CD8-positive, alpha-beta memory T cell (primary cell): ENCODE data around the gene ZDHHC18. TPM values are rescaled to one million over a fixed set of nuclear protein-coding genes. Genes with fewer than 3 reads are reported as not detected.
A peak's percentile ranks its signal among the peaks of the same experiment; 100 is the strongest.

Source experiments
- CTCF ChIA-PET: fragments of 350-600 bp; sonication (Branson Sonifier 250); formaldehyde crosslinking; loops from one replicate; lab custom pipeline; 2021; ENCODE audit warnings: antibody characterized with exemption; lab: Charles Lee
- POLR2A ChIA-PET: fragments of 350-600 bp; sonication (Branson Sonifier 250); formaldehyde crosslinking; loops from one replicate; lab custom pipeline; 2021; ENCODE audit warnings: antibody characterized with exemption; lab: Charles Lee
- DNase-seq, 5 donors: peaks; one replicate each; pipeline versions ENCODE4 v3.0.0 to v3.0.0-alpha.2; 2020 to 2022; ENCODE audit warnings: mixed read lengths in 1 of 5
- H3K27ac ChIP-seq: one replicate; pipeline ENCODE4 v1.7.0; 2013; ENCODE audit warnings: low read depth, mild to moderate bottlenecking, low read length, moderate library complexity
- H3K27me3 ChIP-seq: 2 replicates; pipeline ENCODE4 v1.7.0; 2013; ENCODE audit warnings: low read length, mild to moderate bottlenecking; ENCODE audit not compliant: insufficient read depth, poor library complexity, severe bottlenecking
- H3K36me3 ChIP-seq: 2 replicates; pipeline ENCODE4 v1.7.0; 2013; ENCODE audit warnings: mild to moderate bottlenecking, low read length, moderate library complexity; ENCODE audit not compliant: insufficient read depth
- H3K4me1 ChIP-seq: 2 replicates; pipeline ENCODE4 v1.7.0; 2013; ENCODE audit warnings: mild to moderate bottlenecking, low read length, moderate library complexity; ENCODE audit not compliant: insufficient read depth
- H3K4me3 ChIP-seq: 2 replicates; pipeline ENCODE4 v1.7.0; 2013; ENCODE audit warnings: mild to moderate bottlenecking, low read length
- H3K9me3 ChIP-seq: 2 replicates; pipeline ENCODE4 v1.7.0; 2013; ENCODE audit warnings: mild to moderate bottlenecking, low read length
- H3K27ac Mint-ChIP-seq, 8 donors: one replicate each; pipeline ENCODE4 v1.8.0; 2020 to 2021; ENCODE audit warnings: mixed read lengths in 8 of 8, mild to moderate bottlenecking in 6 of 8, inconsistent platforms in 3 of 8, moderate library complexity in 3 of 8
- H3K27me3 Mint-ChIP-seq, 2 donors: one replicate each; pipeline ENCODE4 v1.8.0; 2020 to 2021; ENCODE audit warnings: mixed read lengths in 2 of 2, mild to moderate bottlenecking in 1 of 2, moderate library complexity in 1 of 2
- H3K36me3 Mint-ChIP-seq, 3 donors: one replicate each; pipeline ENCODE4 v1.8.0; 2020 to 2021; ENCODE audit warnings: mixed read lengths in 3 of 3, inconsistent platforms in 1 of 3, mild to moderate bottlenecking in 1 of 3
- H3K4me1 Mint-ChIP-seq, 3 donors: one replicate each; pipeline ENCODE4 v1.8.0; 2020 to 2021; ENCODE audit warnings: mixed read lengths in 3 of 3, inconsistent platforms in 1 of 3, mild to moderate bottlenecking in 1 of 3
- H3K4me3 Mint-ChIP-seq, 7 donors: one replicate each; pipeline ENCODE4 v1.8.0; 2020 to 2021; ENCODE audit warnings: mixed read lengths in 7 of 7, mild to moderate bottlenecking in 6 of 7, moderate library complexity in 4 of 7, inconsistent platforms in 2 of 7
- H3K9me3 Mint-ChIP-seq, 5 donors: one replicate each; pipeline ENCODE4 v1.8.0; 2020 to 2022; ENCODE audit warnings: mixed read lengths in 5 of 5, mild to moderate bottlenecking in 3 of 5, moderate library complexity in 2 of 5, inconsistent platforms in 1 of 5
- polyA plus RNA-seq: library from polyadenylated mRNA; unstranded; fragments of 300-500 nt; fragmentation: Illumina TruSeq; gene quantifications from one replicate; pipeline ENCODE4 v1.2.3, GENCODE V29; 2021
- total RNA-seq, 2 experiments: library from RNA; stranded (reverse); gene quantifications; one replicate each; pipeline ENCODE4 v1.2.3, GENCODE V29; 2021

The ZDHHC18 gene
- total and polyA plus RNA-seq, 3 experiments from 2014 or later = 21.7 to 66.0 (median 61.5) TPM

GRCh38 chr1:26888231-26888630, 61.7 kb downstream of the ZDHHC18 start:
- H3K27ac ChIP-seq = no peak overlapping the region
- DNase-seq = no peak
- peaks cover 11 to 80% (median 16%) of the 10 kb centered on the region in 3 donors for H3K36me3 Mint-ChIP-seq
- H3K4me1 Mint-ChIP-seq = peaks cover 34 to 44% (median 36%) of the 10 kb centered on the region in 3 donors
- ChIA-PET POLR2A (interaction anchor here (0.5 kb wide), 1 partner anchor 88 kb away, joined by 3 read pairs; no protein-coding TSS in a partner anchor), CTCF (interaction anchor here (0.9 to 2.4 kb wide), 2 partner anchors 9 to 22 kb away, joined by 3 to 10 read pairs; no protein-coding TSS in a partner anchor)
- no peaks in the 10 kb centered on the region for H3K9me3 Mint-ChIP-seq
- H3K27me3 Mint-ChIP-seq = peaks cover 0 to under 1% of the 10 kb centered on the region in 2 donors
- H3K27ac Mint-ChIP-seq = peak overlapping the region; percentile 77 to 99 (median 95)
- peak overlapping the region; percentile 51 to 96 (median 93) for H3K4me3 Mint-ChIP-seq
- peaks cover 19% of the 10 kb centered on the region for H3K4me1 ChIP-seq
- H3K27me3 ChIP-seq = no peaks in the 10 kb centered on the region
- peaks cover 41% of the 10 kb centered on the region for H3K36me3 ChIP-seq
- H3K9me3 ChIP-seq = no peaks in the 10 kb centered on the region
- no peak overlapping the region for H3K4me3 ChIP-seq

- peaks cover 19% of the 10 kb centered on the region for H3K4me1 ChIP-seq
- H3K27ac Mint-ChIP-seq = peak within 1 kb of the TSS; percentile 88 to 99 (median 96)
- H3K4me1 Mint-ChIP-seq = peaks cover 32 to 48% (median 35%) of the 10 kb centered on the region in 3 donors
- peak; percentile 64 to 85 (median 72) for DNase-seq
- no peaks in the 10 kb centered on the region for H3K27me3 Mint-ChIP-seq
- CTCF ChIA-PET = interaction anchor here (1.0 to 2.8 kb wide), 11 partner anchors 11 to 420 kb away, joined by 3 to 13 read pairs (median 5); partner anchors contain the start of genes GPATCH3 and NUDC
- no peaks in the 10 kb centered on the region for H3K9me3 Mint-ChIP-seq
- peak within 1 kb of the TSS; percentile 91 for H3K27ac ChIP-seq
- peak within 1 kb of the TSS; percentile 92 for H3K4me3 ChIP-seq
- H3K9me3 ChIP-seq = no peaks in the 10 kb centered on the region
- H3K4me3 Mint-ChIP-seq = peak within 1 kb of the TSS; percentile 93 to 96 (median 94)
- peaks cover 30% of the 10 kb centered on the region for H3K36me3 ChIP-seq
- H3K27me3 ChIP-seq = no peaks in the 10 kb centered on the region
- H3K36me3 Mint-ChIP-seq = peaks cover 11 to 78% (median 16%) of the 10 kb centered on the region in 3 donors
- POLR2A ChIA-PET = interaction anchor here (1.0 to 3.0 kb wide), 6 partner anchors 10 to 390 kb away, joined by 4 to 39 read pairs (median 6); partner anchors contain the start of genes GPATCH3 and NUDC
Measured at GRCh38 chr1:26889551-26890466, 63.3 kb downstream of the ZDHHC18 start, which contains the start of gene GPN2. Gene GPN2 (minus strand): TSS chr1:26890283. CDS start chr1:26890096, 187 bp downstream.

- CTCF ChIA-PET = interaction anchor here (1.0 to 2.8 kb wide), 10 partner anchors 10 to 420 kb away, joined by 3 to 13 read pairs (median 4); partner anchors contain the start of genes GPATCH3 and NUDC
- peaks cover 25% of the 10 kb centered on the region for H3K36me3 ChIP-seq
Measured at GRCh38 chr1:26890467-26890796, 63.9 kb downstream of the ZDHHC18 start.

GRCh38 chr1:26894263-26894662, 67.8 kb downstream of the ZDHHC18 start:
- peak overlapping the region in 2 of 8 donors; percentile 54 to 71 for H3K27ac Mint-ChIP-seq
- peaks cover 23 to 46% (median 28%) of the 10 kb centered on the region in 3 donors for H3K4me1 Mint-ChIP-seq
- Histone ChIP-seq H3K4me3 (no peak overlapping the region), H3K27ac (no peak overlapping the region), H3K9me3 (no peaks in the 10 kb centered on the region), H3K4me1 (peaks cover 19% of the 10 kb centered on the region), H3K36me3 (peaks cover 7% of the 10 kb centered on the region), H3K27me3 (no peaks in the 10 kb centered on the region)
- no peak for DNase-seq
- no peaks in the 10 kb centered on the region for H3K9me3 Mint-ChIP-seq
- POLR2A ChIA-PET = no interaction called here
- H3K36me3 Mint-ChIP-seq = peaks cover 4 to 77% (median 9%) of the 10 kb centered on the region in 3 donors
- CTCF ChIA-PET = interaction anchor here (1.3 to 2.1 kb wide), 2 partner anchors 16 to 85 kb away, joined by 3 to 7 read pairs; no protein-coding TSS in a partner anchor
- H3K4me3 Mint-ChIP-seq = peak overlapping the region in 2 of 7 donors; percentile 47 to 54
- H3K27me3 Mint-ChIP-seq = no peaks in the 10 kb centered on the region

More at GRCh38 chr1:26890467-26890796, 63.9 kb downstream of the ZDHHC18 start:
- Mint-ChIP-seq H3K4me1 (peaks cover 28 to 45% (median 31%) of the 10 kb centered on the region in 3 donors), H3K4me3 (peak overlapping the region; percentile 93 to 96 (median 94)), H3K36me3 (peaks cover 7 to 78% (median 11%) of the 10 kb centered on the region in 3 donors), H3K9me3 (no peaks in the 10 kb centered on the region), H3K27me3 (no peaks in the 10 kb centered on the region), H3K27ac (peak overlapping the region; percentile 87 to 99 (median 96))
- Histone ChIP-seq H3K4me1 (peaks cover 19% of the 10 kb centered on the region), H3K27me3 (no peaks in the 10 kb centered on the region), H3K9me3 (no peaks in the 10 kb centered on the region), H3K4me3 (peak overlapping the region; percentile 92), H3K27ac (peak overlapping the region; percentile 91)
- POLR2A ChIA-PET = interaction anchor here (1.0 to 3.0 kb wide), 6 partner anchors 10 to 390 kb away, joined by 4 to 39 read pairs (median 6); partner anchors contain the start of genes GPATCH3 and NUDC
- no peak for DNase-seq

- no peak overlapping the region for H3K27ac ChIP-seq
- no peaks in the 10 kb centered on the region for H3K9me3 Mint-ChIP-seq
Measured at GRCh38 chr1:26897351-26897750, 70.9 kb downstream of the ZDHHC18 start.

GRCh38 chr1:26900001-26900814, 73.7 kb downstream of the ZDHHC18 start, which contains the start of gene GPATCH3:
Gene GPATCH3 (minus strand): TSS chr1:26900467. CDS start chr1:26900442, 25 bp downstream.
- no peaks in the 10 kb centered on the region for H3K27me3 ChIP-seq
- DNase-seq = peak; percentile 82 to 94 (median 85)
- peaks cover 0 to 41% (median 3%) of the 10 kb centered on the region in 3 donors for H3K36me3 Mint-ChIP-seq
- ChIA-PET CTCF (interaction anchor here (0.9 to 2.6 kb wide), 7 partner anchors 10 to 79 kb away, joined by 3 to 13 read pairs (median 3); partner anchors contain the start of genes GPN2 and NR0B2), POLR2A (interaction anchor here (0.7 to 2.3 kb wide), 9 partner anchors 10 to 428 kb away, joined by 3 to 39 read pairs (median 4); partner anchors contain the start of genes GPN2, HMGN2, NUDC and SLC9A1)
- H3K4me1 ChIP-seq = peaks cover 20% of the 10 kb centered on the region
- H3K9me3 Mint-ChIP-seq = no peaks in the 10 kb centered on the region
- peak within 1 kb of the TSS; percentile 88 to 99 (median 93) for H3K4me3 Mint-ChIP-seq
- H3K9me3 ChIP-seq = no peaks in the 10 kb centered on the region
- H3K4me3 ChIP-seq = peak within 1 kb of the TSS; percentile 92
- no peaks in the 10 kb centered on the region for H3K27me3 Mint-ChIP-seq
- H3K4me1 Mint-ChIP-seq = peaks cover 27 to 48% (median 37%) of the 10 kb centered on the region in 3 donors
- peak within 1 kb of the TSS; percentile 87 for H3K27ac ChIP-seq
- H3K27ac Mint-ChIP-seq = peak within 1 kb of the TSS; percentile 92 to 100 (median 98)
- peaks cover 6% of the 10 kb centered on the region for H3K36me3 ChIP-seq

More at GRCh38 chr1:26897351-26897750, 70.9 kb downstream of the ZDHHC18 start:
- H3K27me3 Mint-ChIP-seq = no peaks in the 10 kb centered on the region
- peaks cover 27 to 52% (median 35%) of the 10 kb centered on the region in 3 donors for H3K4me1 Mint-ChIP-seq
- H3K4me3 Mint-ChIP-seq = peak overlapping the region in 1 of 7 donors; percentile 79
- peak overlapping the region in 3 of 8 donors; percentile 12 to 68 (median 17) for H3K27ac Mint-ChIP-seq
- H3K9me3 ChIP-seq = no peaks in the 10 kb centered on the region
- ChIA-PET POLR2A (no interaction called here), CTCF (interaction anchor here (0.8 kb wide), 1 partner anchor 295 kb away, joined by 3 read pairs; no protein-coding TSS in a partner anchor)
- H3K4me1 ChIP-seq = peaks cover 20% of the 10 kb centered on the region
- peaks cover 4 to 68% (median 8%) of the 10 kb centered on the region in 3 donors for H3K36me3 Mint-ChIP-seq
- H3K36me3 ChIP-seq = peaks cover 6% of the 10 kb centered on the region
- H3K4me3 ChIP-seq = no peak overlapping the region
- DNase-seq = no peak
- no peaks in the 10 kb centered on the region for H3K27me3 ChIP-seq
